SU-DHL-6 (cell line): Measurements from ENCODE around the gene SRRM4.

Experiments used
- H2AFZ ChIP-seq: fragments of 200-600 bp; sonication (generic); 2 replicates; pipeline ENCODE4 v1.6.1; 2014; ENCODE audit warnings: low read depth, mild to moderate bottlenecking, moderate library complexity, mixed read lengths, antibody characterized with exemption, low read length; ENCODE audit not compliant: severe bottlenecking
- H3F3A ChIP-seq: fragments of 200-600 bp; shearing (Covaris generic); 2 replicates; pipeline ENCODE4 v1.6.0; 2016; ENCODE audit warnings: antibody characterized with exemption, mild to moderate bottlenecking; ENCODE audit not compliant: insufficient read depth
- H3K27ac ChIP-seq: fragments of 200-600 bp; sonication (generic); 2 replicates; pipeline ENCODE4 v1.5.1; 2016; ENCODE audit warnings: low read depth, mild to moderate bottlenecking, low read length, moderate library complexity, mixed read lengths
- H3K27me3 ChIP-seq: fragments of 200-600 bp; sonication (generic), shearing (Covaris generic); 2 replicates; pipeline ENCODE4 v1.6.0; 2014; ENCODE audit warnings: mild to moderate bottlenecking, low read length
- H3K36me3 ChIP-seq: fragments of 200-600 bp; sonication (generic); 2 replicates; pipeline ENCODE4 v1.6.1; 2014; ENCODE audit warnings: mild to moderate bottlenecking, low read length, mixed read lengths
- H3K4me2 ChIP-seq: fragments of 300-600, 200-600 bp; shearing (Covaris generic), sonication (generic); 2 replicates; pipeline ENCODE4 v1.6.0; 2014; ENCODE audit warnings: low read length, low read depth, mild to moderate bottlenecking; ENCODE audit not compliant: poor library complexity, severe bottlenecking
- H3K4me3 ChIP-seq: fragments of 200-600 bp; sonication (generic); 2 replicates; pipeline ENCODE4 v1.5.1; 2014; ENCODE audit warnings: antibody characterized with exemption, low read length, mild to moderate bottlenecking, mixed read lengths; ENCODE audit not compliant: insufficient read depth, poor library complexity, severe bottlenecking
- H3K79me2 ChIP-seq: fragments of 200-600 bp; sonication (generic); 2 replicates; pipeline ENCODE4 v1.6.1; 2014; ENCODE audit warnings: mild to moderate bottlenecking, low read length, moderate library complexity; ENCODE audit not compliant: insufficient read depth
- H3K9ac ChIP-seq: fragments of 200-600 bp; sonication (generic); 2 replicates; pipeline ENCODE4 v1.7.0; 2014; ENCODE audit warnings: mild to moderate bottlenecking, low read length
- H3K9me2 ChIP-seq: fragments of 200-600 bp; sonication (generic); replicated peaks from 2 replicates; pipeline ENCODE4 v1.6.1; 2014; ENCODE audit warnings: low read length; ENCODE audit not compliant: insufficient read depth
- H3K9me3 ChIP-seq: fragments of 200-600 bp; sonication (generic); 2 replicates; pipeline ENCODE4 v1.6.1; 2014; ENCODE audit warnings: low read length, mixed read lengths; ENCODE audit not compliant: insufficient read depth
- H4K20me1 ChIP-seq: fragments of 200-600 bp; sonication (generic); 2 replicates; pipeline ENCODE4 v1.6.1; 2014; ENCODE audit warnings: low read depth, mild to moderate bottlenecking, antibody characterized with exemption, low read length, moderate library complexity, mixed read lengths
- EZH2phosphoT487 ChIP-seq: fragments of 200-600 bp; sonication (generic), shearing (Covaris generic); conservative IDR thresholded peaks from 2 replicates; pipeline ENCODE4 v1.6.1; 2018; ENCODE audit warnings: mild to moderate bottlenecking, antibody characterized with exemption, low read length, moderate library complexity, mixed read lengths
- TF ChIP-seq, protein P1 (sequence below): fragments of 200-600 bp; sonication (generic); IDR thresholded peaks from one replicate; pipeline ENCODE4 v1.5.1; 2017; ENCODE audit warnings: antibody characterized with exemption, mild to moderate bottlenecking, low read length, moderate library complexity; ENCODE audit not compliant: insufficient read depth, poor library complexity, severe bottlenecking

SRRM4 gene

DNA sequence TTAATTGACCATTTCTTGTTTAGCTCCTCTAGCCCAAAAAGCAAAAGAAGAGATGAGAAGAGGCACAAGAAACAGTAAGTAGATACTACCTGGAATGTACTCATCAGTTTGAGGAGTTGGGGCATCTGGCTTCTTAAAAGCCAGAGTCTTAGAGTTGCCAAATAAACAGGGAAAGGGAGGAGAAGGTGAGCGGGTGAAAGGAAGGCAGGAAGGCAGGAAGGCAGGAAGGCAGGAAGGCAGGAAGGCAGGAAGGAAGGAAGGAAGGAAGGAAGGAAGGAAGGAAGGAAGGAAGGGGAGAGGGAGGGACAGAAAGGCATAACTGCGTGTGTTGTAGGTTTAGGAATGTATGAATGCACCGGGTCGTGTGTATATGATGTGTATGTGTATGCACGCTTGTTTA lies 140.7 kb downstream of the SRRM4 start:
- Histone ChIP-seq H2AFZ (no peak overlapping the region), H3K4me3 (no peak overlapping the region), H3K9me3 (no peaks in the 10 kb centered on the region), H3K36me3 (no peaks in the 10 kb centered on the region), H3K27me3 (no peaks in the 10 kb centered on the region), H3K9ac (no peak overlapping the region), H4K20me1 (no peaks in the 10 kb centered on the region), H3K4me2 (no peak overlapping the region), H3K9me2 (no peaks in the 10 kb centered on the region), H3K27ac (no peak overlapping the region), H3F3A (no peaks in the 10 kb centered on the region), H3K79me2 (no peaks in the 10 kb centered on the region)
- TF ChIP-seq, protein P1, sequence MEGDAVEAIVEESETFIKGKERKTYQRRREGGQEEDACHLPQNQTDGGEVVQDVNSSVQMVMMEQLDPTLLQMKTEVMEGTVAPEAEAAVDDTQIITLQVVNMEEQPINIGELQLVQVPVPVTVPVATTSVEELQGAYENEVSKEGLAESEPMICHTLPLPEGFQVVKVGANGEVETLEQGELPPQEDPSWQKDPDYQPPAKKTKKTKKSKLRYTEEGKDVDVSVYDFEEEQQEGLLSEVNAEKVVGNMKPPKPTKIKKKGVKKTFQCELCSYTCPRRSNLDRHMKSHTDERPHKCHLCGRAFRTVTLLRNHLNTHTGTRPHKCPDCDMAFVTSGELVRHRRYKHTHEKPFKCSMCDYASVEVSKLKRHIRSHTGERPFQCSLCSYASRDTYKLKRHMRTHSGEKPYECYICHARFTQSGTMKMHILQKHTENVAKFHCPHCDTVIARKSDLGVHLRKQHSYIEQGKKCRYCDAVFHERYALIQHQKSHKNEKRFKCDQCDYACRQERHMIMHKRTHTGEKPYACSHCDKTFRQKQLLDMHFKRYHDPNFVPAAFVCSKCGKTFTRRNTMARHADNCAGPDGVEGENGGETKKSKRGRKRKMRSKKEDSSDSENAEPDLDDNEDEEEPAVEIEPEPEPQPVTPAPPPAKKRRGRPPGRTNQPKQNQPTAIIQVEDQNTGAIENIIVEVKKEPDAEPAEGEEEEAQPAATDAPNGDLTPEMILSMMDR = no peak
- no peak for TF ChIP-seq EZH2phosphoT487

DNA sequence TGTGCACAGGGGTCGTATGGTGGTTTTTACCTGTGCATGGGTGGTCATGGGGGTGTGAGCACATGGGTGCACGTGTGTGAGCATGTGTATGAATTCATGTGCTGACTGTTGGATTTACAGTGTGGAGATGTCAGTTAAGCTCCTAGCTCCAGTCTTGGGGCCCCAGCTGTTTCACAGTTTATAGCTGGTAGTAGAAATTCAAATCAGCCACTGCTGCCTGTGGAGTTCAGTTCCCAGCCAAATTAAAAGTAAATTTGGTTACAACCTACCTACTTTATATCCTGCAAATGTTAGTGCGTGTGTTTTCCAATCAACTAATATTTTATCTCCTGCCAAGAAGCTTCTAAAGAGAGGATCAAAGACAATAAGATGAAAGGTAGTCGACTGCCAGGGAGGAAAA lies 141.4 kb downstream of the SRRM4 start:
- Histone ChIP-seq H4K20me1 (no peaks in the 10 kb centered on the region), H3K9ac (no peak overlapping the region), H3K27ac (no peak overlapping the region), H3K27me3 (no peaks in the 10 kb centered on the region), H3K9me3 (no peaks in the 10 kb centered on the region), H3K79me2 (no peaks in the 10 kb centered on the region), H2AFZ (no peak overlapping the region), H3K36me3 (no peaks in the 10 kb centered on the region), H3K9me2 (no peaks in the 10 kb centered on the region), H3F3A (no peaks in the 10 kb centered on the region), H3K4me2 (no peak overlapping the region), H3K4me3 (no peak overlapping the region)
- TF ChIP-seq EZH2phosphoT487 = no peak
- TF ChIP-seq, protein P1 = no peak

DNA sequence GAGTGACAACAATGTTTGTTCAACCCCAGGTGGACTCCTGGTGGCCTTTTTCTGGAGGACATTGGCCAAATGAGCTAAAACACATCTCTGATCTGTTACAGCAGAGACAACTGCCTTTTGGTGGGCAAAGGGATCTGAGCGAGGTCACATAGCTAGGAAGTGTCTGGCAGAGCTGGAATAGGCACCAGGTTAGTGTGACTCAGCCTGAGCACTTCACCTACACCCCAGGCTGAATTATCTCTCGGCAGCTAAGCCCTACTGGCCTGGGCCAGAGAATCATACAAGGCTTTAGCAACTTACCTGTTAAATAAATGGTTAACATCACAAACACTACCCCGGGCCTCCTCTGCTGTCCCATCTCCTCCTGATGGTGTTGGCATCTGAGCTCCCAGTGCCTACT lies 147.2 kb downstream of the SRRM4 start:
- no peak overlapping the region for H2AFZ ChIP-seq
- no peak overlapping the region for H3K27ac ChIP-seq
- no peaks in the 10 kb centered on the region for H3K27me3 ChIP-seq
- H4K20me1 ChIP-seq = no peaks in the 10 kb centered on the region
- H3K36me3 ChIP-seq = no peaks in the 10 kb centered on the region
- H3K9me3 ChIP-seq = no peaks in the 10 kb centered on the region
- no peak for TF ChIP-seq EZH2phosphoT487
- TF ChIP-seq, protein P1 = no peak
- no peaks in the 10 kb centered on the region for H3K79me2 ChIP-seq
- no peaks in the 10 kb centered on the region for H3F3A ChIP-seq
- no peak overlapping the region for H3K9ac ChIP-seq
- no peak overlapping the region for H3K4me3 ChIP-seq
- no peaks in the 10 kb centered on the region for H3K9me2 ChIP-seq
- H3K4me2 ChIP-seq = no peak overlapping the region
